ENCODE data around the gene RETREG1.
"Not testable (repeated sequence)": the region's sequence is repeated elsewhere in the genome, so short reads cannot be mapped to it uniquely, and the experiment has no call there.

Gene RETREG1

DNA sequence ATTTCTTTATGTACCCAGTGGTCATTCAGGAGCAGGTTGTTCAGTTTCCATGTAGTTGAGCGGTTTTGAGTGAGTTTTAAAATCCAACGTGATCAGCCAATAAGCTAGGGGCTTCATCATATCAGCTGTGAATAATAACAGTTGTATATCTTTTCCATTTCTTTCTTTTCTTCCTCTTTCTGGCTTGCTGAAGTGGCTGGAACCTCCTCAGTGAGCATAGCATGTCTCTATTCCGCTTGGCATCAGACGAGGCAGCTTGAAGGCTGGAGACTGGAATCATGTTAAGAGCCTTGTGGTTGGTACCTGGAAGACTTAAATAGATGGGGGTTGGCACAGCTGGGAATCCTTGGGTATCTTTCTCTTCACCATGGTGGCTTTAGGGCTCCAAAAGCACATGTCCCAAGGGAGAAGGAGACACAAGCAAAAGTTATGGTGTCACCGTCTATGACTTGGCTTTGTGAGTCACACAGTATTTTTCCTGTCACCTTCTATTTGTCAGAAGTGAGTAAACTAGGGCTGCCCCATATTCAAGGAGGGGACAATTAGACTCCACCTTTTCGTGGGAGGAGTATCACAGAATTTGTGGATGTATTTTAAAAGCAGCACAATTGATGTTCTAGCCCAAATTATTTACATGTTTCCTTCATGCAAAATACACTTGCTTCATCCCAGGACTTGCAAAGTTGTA, 38.0 kb upstream of the RETREG1 start:
- Histone ChIP-seq H3K4me3 (ENCODE audit: low read depth, low read length) (no peak overlapping the region), H3K27ac (ENCODE audit: extremely low read depth, low read depth, low read length) (no peak overlapping the region), H3K4me1 (ENCODE audit: control insufficient read depth, insufficient read depth, low read length) (no peaks in the 10 kb centered on the region), H3K9me3 (ENCODE audit: control insufficient read depth, insufficient read depth, low read depth, low read length) (no peaks in the 10 kb centered on the region), H3K36me3 (ENCODE audit: control insufficient read depth in 2 of 2, insufficient read depth in 1 of 2, low read length in 2 of 2) (no peaks in the 10 kb centered on the region)
- ChIA-PET CTCF (interaction anchor here (0.7 kb wide), 2 partner anchors 536 to 539 kb away, joined by 3 read pairs; no protein-coding TSS in a partner anchor), POLR2A (no interaction called here)
- no peak for TF ChIP-seq KLF16 (tag by site-specific recombination; IDR thresholded peaks at IDR 0.05)
- 0 out of 2 replicates have a peak, but pooled peaks have one; percentile 22 for TF ChIP-seq KLF17 (tag by site-specific recombination; IDR thresholded peaks at IDR 0.05)

DNA sequence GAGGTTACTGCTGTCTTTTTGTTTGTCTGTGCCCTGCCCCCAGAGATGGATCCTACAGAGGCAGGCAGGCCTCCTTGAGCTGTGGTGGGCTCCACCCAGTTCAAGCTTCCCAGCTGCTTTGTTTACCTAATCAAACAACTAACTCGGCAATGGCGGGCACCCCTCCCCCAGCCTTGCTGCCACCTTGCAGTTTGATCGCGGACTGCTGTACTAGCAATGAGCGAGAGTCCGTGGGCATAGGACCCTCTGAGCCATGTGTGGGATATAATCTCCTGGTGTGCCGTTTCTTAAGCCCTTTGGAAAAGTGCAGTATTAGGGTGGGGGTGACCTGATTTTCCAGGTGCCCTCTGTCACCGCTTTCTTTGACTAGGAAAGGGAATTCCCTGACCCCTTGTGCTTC, 31.9 kb upstream of the RETREG1 start:
- POLR2A ChIA-PET; CTCF ChIA-PET; H3K9me3 ChIP-seq (ENCODE audit: control insufficient read depth, insufficient read depth, low read depth, low read length); H3K4me1 ChIP-seq (ENCODE audit: control insufficient read depth, insufficient read depth, low read length); H3K27ac ChIP-seq (ENCODE audit: extremely low read depth, low read depth, low read length); H3K36me3 ChIP-seq (ENCODE audit: control insufficient read depth in 2 of 2, insufficient read depth in 1 of 2, low read length in 2 of 2); H3K4me3 ChIP-seq (ENCODE audit: low read depth, low read length): not testable (repeated sequence)

- no peak overlapping the region for H3K27ac ChIP-seq (ENCODE audit: extremely low read depth, low read depth, low read length)
- CTCF ChIA-PET, result no interaction called here
- no peaks in the 10 kb centered on the region for H3K36me3 ChIP-seq (ENCODE audit: control insufficient read depth in 2 of 2, insufficient read depth in 1 of 2, low read length in 2 of 2)
- H3K9me3 ChIP-seq (ENCODE audit: control insufficient read depth, insufficient read depth, low read depth, low read length), result no peaks in the 10 kb centered on the region
- no peaks in the 10 kb centered on the region for H3K4me1 ChIP-seq (ENCODE audit: control insufficient read depth, insufficient read depth, low read length)
- POLR2A ChIA-PET, result no interaction called here
- no peak overlapping the region for H3K4me3 ChIP-seq (ENCODE audit: low read depth, low read length)
- TF ChIP-seq SCRT2 (tag by site-specific recombination; IDR thresholded peaks at IDR 0.05), result no peak
- no peak for TF ChIP-seq ZNF488 (tag by site-specific recombination; IDR thresholded peaks at IDR 0.05)
Measured at GRCh38 chr5:16644301-16644889, 27.6 kb upstream of the RETREG1 start.

DNA sequence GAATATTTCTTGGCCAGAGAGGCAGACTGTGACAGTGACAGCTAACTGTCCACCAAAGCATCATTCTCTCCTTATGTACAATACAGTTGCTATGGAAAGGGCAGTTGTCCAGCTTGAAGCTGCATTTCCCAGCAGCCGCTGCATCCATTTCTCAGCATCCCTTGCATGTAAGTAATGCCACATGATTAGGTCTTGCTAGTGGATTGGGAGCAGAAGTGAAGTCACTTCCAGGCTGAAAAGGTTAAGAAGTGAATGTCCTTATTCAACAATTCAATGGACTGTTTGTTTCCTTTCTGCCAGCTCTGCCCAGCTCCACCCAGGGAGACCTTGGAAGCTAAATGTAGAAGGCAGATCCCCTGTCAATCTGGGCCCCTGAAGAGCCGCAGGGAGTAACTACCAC, 26.1 kb upstream of the RETREG1 start:
- Histone ChIP-seq H3K4me1 (ENCODE audit: control insufficient read depth, insufficient read depth, low read length) (no peaks in the 10 kb centered on the region), H3K9me3 (ENCODE audit: control insufficient read depth, insufficient read depth, low read depth, low read length) (no peaks in the 10 kb centered on the region), H3K27ac (ENCODE audit: extremely low read depth, low read depth, low read length) (no peak overlapping the region), H3K36me3 (ENCODE audit: control insufficient read depth in 2 of 2, insufficient read depth in 1 of 2, low read length in 2 of 2) (no peaks in the 10 kb centered on the region), H3K4me3 (ENCODE audit: low read depth, low read length) (no peak overlapping the region)
- ChIA-PET POLR2A (no interaction called here), CTCF (interaction anchor here (0.6 to 0.7 kb wide), 2 partner anchors 24 to 677 kb away, joined by 3 to 4 read pairs; no protein-coding TSS in a partner anchor)
- TF ChIP-seq ZNF777 (tag by site-specific recombination; IDR thresholded peaks at IDR 0.05; ENCODE audit: borderline replicate concordance), result no peak
- no peak for TF ChIP-seq ZNF433 (tag by site-specific recombination; IDR thresholded peaks at IDR 0.05; ENCODE audit: low read depth)
- no peak for TF ChIP-seq OVOL3 (tag by site-specific recombination; IDR thresholded peaks at IDR 0.05)
- no peak for TF ChIP-seq ZNF324 (tag by site-specific recombination; IDR thresholded peaks at IDR 0.05)
- TF ChIP-seq ZNF843 (tag by site-specific recombination; IDR thresholded peaks at IDR 0.05), result no peak
- TF ChIP-seq ZNF148 (tag by site-specific recombination; IDR thresholded peaks at IDR 0.05; ENCODE audit: borderline replicate concordance), result no peak
- TF ChIP-seq, protein P1, sequence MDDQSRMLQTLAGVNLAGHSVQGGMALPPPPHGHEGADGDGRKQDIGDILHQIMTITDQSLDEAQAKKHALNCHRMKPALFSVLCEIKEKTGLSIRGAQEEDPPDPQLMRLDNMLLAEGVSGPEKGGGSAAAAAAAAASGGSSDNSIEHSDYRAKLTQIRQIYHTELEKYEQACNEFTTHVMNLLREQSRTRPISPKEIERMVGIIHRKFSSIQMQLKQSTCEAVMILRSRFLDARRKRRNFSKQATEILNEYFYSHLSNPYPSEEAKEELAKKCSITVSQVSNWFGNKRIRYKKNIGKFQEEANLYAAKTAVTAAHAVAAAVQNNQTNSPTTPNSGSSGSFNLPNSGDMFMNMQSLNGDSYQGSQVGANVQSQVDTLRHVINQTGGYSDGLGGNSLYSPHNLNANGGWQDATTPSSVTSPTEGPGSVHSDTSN (CRISPR knock-in tag; IDR thresholded peaks at IDR 0.05), result no peak
